Thymus (tissue), 11 donors: ENCODE measurements around the gene RBM19. TPM values are rescaled to one million over a fixed set of nuclear protein-coding genes. Genes with fewer than 3 reads are reported as not detected.

Source experiments
- DNase-seq, 9 donors: peaks; one replicate each; pipeline ENCODE4 v3.0.0-alpha.2; 2013; ENCODE audit warnings: low spot score in 9 of 9, low read depth in 6 of 9, missing footprints in 1 of 9
- H3K27ac ChIP-seq, 2 donors: one replicate each; pipeline ENCODE4 v1.5.1; 2013; ENCODE audit warnings: control low read depth in 1 of 2, low read depth in 1 of 2, low read length in 1 of 2, mild to moderate bottlenecking in 1 of 2, moderate library complexity in 1 of 2
- H3K27me3 ChIP-seq, 2 donors: one replicate each; pipeline ENCODE4 v1.5.1; 2013; ENCODE audit warnings: low read length in 1 of 2; ENCODE audit not compliant: control insufficient read depth in 2 of 2, insufficient read depth in 1 of 2
- H3K36me3 ChIP-seq, 2 donors: one replicate each; pipeline ENCODE4 v1.5.1; 2013; ENCODE audit warnings: low read length in 1 of 2, mild to moderate bottlenecking in 1 of 2, moderate library complexity in 1 of 2; ENCODE audit not compliant: control insufficient read depth in 2 of 2, insufficient read depth in 2 of 2
- H3K4me1 ChIP-seq, 2 donors: one replicate each; pipeline ENCODE4 v1.5.1; 2013; ENCODE audit warnings: low read length in 2 of 2; ENCODE audit not compliant: control insufficient read depth in 2 of 2, insufficient read depth in 2 of 2
- H3K4me3 ChIP-seq, 2 donors: one replicate each; pipeline ENCODE4 v1.5.1; 2013; ENCODE audit warnings: low read length in 2 of 2, control low read depth in 1 of 2, mild to moderate bottlenecking in 1 of 2
- H3K9me3 ChIP-seq, 2 donors: one replicate each; pipeline ENCODE4 v1.5.1; 2013; ENCODE audit warnings: low read length in 1 of 2, mild to moderate bottlenecking in 1 of 2; ENCODE audit not compliant: control insufficient read depth in 2 of 2, insufficient read depth in 1 of 2
- WGBS: extraction: QIAGEN DNeasy Blood & Tissue Kit; methylation state at CpG from one replicate; pipeline ENCODE4 v1.1.7; 2013; 5-methylcytosine and 5-hydroxymethylcytosine counted together
- polyA plus RNA-seq: library from polyadenylated mRNA; stranded (reverse); fragments of 200-250 nt; gene quantifications from one replicate; pipeline ENCODE4 v1.2.3, GENCODE V29; 2013
- total RNA-seq: library from RNA; stranded (reverse); fragments of 120-200 nt; gene quantifications from one replicate; pipeline ENCODE4 v1.2.4, GENCODE V29; 2013
- donor health status: healthy.

The RBM19 gene
- total and polyA plus RNA-seq, 2 donors: 16.0 to 24.2 TPM

DNA sequence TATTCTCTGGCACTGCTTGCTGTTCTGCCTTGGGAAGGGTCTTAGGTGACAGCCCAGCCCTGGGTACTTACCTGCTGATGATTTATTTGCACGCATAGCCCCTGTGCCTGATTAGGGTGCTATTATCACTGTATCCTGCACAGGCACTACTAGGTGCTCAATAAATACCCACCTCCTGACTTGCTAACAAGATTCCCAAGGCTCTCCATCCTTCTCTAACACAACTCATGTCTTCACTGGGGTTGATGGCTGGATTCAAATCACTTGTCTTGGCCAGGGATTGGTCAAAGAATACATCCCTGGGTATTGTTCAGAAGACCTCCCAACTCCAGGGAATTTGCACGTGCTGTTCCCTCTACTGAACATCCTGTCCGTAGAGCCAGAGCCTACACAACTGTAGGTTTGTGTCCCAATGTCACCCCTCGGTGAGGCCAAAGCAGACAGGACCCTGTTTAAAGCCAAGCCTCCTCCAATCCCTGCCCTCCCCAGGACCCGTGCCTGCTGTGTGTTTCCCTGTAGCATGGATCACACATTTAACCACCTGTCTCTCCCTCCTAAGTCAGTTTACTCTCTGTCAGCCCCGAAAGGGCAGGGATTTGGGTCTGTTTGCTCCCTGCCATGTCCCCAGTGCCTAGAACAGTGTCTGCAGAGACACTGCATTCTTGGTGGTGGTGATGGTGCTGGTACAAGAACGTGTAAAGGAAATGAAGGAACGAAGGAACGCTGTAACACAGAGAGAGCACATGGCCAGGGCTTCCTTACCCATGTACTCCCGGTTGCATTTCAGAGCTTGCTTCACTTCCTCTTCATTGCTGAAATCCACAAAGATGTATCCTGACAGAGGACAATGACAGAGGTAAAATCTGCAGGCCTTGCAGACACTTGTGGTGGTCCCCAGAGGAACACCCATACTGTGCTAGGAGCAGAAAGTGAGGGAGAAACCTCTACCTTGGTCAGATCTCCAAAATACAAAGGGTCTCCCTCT is 16.5 kb downstream of the RBM19 start:
- Histone ChIP-seq H3K36me3 (peaks cover 37 to 66% of the 10 kb centered on the region in 2 donors), H3K4me3 (no peak overlapping the region), H3K27ac (no peak overlapping the region), H3K9me3 (no peaks in the 10 kb centered on the region), H3K27me3 (no peaks in the 10 kb centered on the region), H3K4me1 (no peaks in the 10 kb centered on the region)
- no peak for DNase-seq
- 95% methylated on average over 10 of the region's 10 CpGs for WGBS

DNA sequence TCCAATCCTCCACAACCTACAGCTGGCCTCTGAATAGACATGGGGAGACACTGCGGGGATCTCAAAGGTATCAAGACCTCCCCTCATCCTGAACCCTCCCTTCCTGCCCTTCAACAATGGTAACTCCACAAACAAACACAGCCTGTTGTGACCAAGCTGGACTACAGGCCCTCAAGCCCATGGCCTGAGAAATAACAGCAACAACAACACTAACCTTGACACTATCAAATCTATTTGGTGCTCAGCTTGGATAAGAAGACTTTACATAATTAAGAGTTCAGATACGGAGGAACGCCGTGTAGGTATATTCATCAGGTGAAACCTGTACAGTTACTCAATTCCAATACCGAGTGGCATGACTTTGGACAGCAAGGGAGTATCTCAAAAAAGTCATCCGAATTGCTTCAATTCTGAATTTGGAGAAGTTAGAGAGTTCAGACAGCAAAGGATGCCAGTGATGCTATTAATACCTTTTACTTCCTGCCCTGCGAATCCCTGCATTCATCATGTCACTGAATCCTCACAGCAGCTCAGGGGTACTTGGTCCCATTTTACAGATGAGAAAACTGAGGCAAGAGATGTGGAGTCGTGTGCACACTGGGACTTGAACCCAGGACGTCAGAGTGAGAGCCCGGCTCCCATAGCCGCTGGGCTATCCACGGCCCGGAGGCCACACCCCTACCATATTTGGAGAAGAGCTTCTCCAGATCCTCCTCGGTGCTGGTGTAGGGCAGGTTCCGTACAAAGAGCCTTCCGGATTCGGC is 17.8 kb downstream of the RBM19 start:
- H3K4me1 ChIP-seq: no peaks in the 10 kb centered on the region
- no peak overlapping the region for H3K27ac ChIP-seq
- peaks cover 36 to 65% of the 10 kb centered on the region in 2 donors for H3K36me3 ChIP-seq
- H3K4me3 ChIP-seq: no peak overlapping the region
- no peaks in the 10 kb centered on the region for H3K27me3 ChIP-seq
- no peak for DNase-seq
- no peaks in the 10 kb centered on the region for H3K9me3 ChIP-seq
- 92% methylated on average over 17 of the region's 17 CpGs for whole genome bisulfite sequencing

DNA sequence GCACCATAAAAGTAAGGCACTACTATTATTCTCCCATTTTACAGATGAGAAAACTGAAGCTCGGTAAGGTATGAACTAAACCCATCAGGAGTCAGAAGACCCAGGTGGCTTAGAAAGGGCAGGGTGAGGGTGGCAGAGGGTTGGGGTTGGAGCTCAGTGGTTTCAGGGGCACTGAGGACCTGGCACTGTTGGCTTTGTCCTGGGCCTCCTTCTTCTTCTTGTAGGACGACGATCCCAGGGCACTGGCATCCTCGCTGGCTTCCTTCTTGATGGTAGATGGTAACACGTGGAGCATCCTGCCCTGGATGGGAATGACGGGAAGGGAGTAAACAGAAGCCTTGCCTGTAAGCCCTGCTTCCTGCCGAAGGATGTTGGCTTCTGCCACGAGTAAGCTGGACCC is 19.9 kb downstream of the RBM19 start:
- Histone ChIP-seq H3K36me3 (peaks cover 38 to 71% of the 10 kb centered on the region in 2 donors), H3K4me3 (no peak overlapping the region), H3K27ac (no peak overlapping the region), H3K9me3 (no peaks in the 10 kb centered on the region), H3K4me1 (no peaks in the 10 kb centered on the region), H3K27me3 (no peaks in the 10 kb centered on the region)
- WGBS: 98% methylated on average over 8 of the region's 8 CpGs
- DNase-seq: no peak

DNA sequence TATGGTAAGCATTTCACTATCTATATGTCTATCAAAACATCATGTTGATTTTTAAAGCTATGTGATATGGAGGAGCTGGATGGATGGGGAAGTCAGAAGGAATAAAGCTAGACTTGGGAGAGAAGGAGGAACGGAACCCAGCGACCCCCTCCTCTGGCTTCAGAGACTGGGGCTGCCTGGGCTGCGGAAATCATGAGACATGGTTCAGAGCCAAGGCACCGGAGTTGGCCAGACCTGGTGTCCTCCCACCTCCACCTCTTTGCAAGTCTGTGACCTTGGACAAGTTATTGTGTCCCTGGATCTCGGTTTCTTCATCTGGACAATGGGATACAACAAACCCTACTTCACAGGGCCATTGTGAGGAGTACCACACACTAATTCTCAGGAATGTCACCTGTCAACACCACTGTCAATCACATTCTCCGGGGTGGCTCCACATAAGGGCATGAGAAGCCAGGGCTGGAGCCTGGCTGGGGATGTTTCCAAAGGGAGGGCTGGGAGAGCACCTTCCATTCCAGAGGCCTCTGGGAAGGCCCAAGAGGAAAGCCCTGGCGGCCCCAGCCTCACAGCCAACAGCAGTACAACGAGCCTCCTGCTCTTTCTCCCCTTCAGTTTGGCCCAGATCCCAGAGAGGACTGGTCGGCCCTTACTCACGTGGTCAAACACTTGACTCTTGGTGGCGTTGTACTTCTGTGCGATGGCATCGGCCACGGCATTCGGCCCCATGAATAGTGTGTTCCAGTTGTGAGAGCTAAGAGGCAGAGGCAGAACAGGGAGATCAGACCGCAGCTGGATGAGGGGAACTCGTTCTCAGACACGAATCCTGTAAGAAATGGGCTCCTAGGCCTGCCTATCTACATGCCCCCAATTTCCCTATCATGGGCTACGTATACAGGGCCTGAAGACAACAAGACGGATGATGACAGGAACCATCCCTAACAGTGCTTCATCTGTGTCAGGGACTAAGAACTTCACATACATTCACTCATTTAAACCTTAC is 20.7 kb downstream of the RBM19 start:
- DNase-seq: no peak
- Histone ChIP-seq H3K27ac (no peak overlapping the region), H3K27me3 (no peaks in the 10 kb centered on the region), H3K4me1 (no peaks in the 10 kb centered on the region), H3K4me3 (no peak overlapping the region), H3K9me3 (no peaks in the 10 kb centered on the region), H3K36me3 (peaks cover 40 to 68% of the 10 kb centered on the region in 2 donors)
- 96% methylated on average over 20 of the region's 20 CpGs for WGBS

GRCh38 chr12:113942209-113942608 is 23.9 kb downstream of the RBM19 start:
- H3K4me3 ChIP-seq: no peak overlapping the region
- DNase-seq: no peak
- H3K27me3 ChIP-seq: no peaks in the 10 kb centered on the region
- H3K9me3 ChIP-seq: no peaks in the 10 kb centered on the region
- 97% methylated on average over 15 of the region's 15 CpGs for WGBS
- H3K4me1 ChIP-seq: no peaks in the 10 kb centered on the region
- H3K36me3 ChIP-seq: peaks cover 34 to 54% of the 10 kb centered on the region in 2 donors
- H3K27ac ChIP-seq: no peak overlapping the region

- Histone ChIP-seq H3K36me3 (peaks cover 34 to 56% of the 10 kb centered on the region in 2 donors), H3K9me3 (no peaks in the 10 kb centered on the region), H3K27me3 (no peaks in the 10 kb centered on the region), H3K4me3 (no peak overlapping the region), H3K4me1 (no peaks in the 10 kb centered on the region), H3K27ac (no peak overlapping the region)
- no peak for DNase-seq
- WGBS: 95% methylated on average over 1 of the region's 1 CpG
These were observed 25.0 kb downstream of the RBM19 start for GRCh38 chr12:113941208-113941486.

DNA sequence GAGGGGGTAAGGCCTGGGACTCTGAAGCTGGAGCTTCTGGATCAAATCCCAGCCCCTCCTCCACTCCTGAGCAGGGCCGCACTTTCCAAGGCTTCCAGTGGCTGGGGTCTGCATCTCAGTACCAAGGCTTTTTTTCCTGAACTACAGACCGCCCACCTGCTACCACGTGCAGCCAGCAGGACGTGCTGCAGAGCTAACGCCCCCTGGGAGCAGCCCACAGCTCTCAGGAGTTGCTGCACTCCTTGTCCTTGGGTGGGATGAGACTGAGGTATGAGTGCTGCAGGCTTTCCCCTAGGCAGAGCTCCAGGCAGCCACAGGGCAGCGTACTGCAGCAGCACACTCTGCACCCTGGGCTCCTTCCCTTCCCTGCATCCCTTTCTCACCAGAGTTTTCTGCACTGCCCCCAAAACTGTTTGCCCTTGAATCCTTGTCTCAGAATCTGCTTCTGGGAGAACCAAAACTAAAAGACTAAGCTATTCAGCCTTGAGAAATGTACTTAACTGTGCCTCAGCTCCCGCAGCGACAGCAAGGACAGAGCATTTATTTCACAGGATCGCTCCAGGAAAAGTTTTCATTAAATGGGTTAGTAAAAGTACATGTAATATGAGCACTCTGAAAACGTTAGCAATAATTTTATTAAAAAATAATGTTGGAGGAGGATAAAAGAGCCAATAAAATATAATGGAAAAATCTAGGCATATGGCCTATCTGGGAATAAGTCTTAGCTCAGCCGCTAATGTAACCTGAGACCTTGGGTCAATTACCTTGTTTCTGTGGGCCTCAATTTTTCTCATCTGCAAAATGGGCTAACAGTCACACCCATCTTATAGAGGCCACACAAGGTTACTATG is 25.5 kb downstream of the RBM19 start:
- no peaks in the 10 kb centered on the region for H3K9me3 ChIP-seq
- no peak overlapping the region for H3K27ac ChIP-seq
- DNase-seq: no peak
- 96% methylated on average over 11 of the region's 11 CpGs for WGBS
- no peak overlapping the region for H3K4me3 ChIP-seq
- peaks cover 33 to 52% of the 10 kb centered on the region in 2 donors for H3K36me3 ChIP-seq
- no peaks in the 10 kb centered on the region for H3K27me3 ChIP-seq
- H3K4me1 ChIP-seq: no peaks in the 10 kb centered on the region

DNA sequence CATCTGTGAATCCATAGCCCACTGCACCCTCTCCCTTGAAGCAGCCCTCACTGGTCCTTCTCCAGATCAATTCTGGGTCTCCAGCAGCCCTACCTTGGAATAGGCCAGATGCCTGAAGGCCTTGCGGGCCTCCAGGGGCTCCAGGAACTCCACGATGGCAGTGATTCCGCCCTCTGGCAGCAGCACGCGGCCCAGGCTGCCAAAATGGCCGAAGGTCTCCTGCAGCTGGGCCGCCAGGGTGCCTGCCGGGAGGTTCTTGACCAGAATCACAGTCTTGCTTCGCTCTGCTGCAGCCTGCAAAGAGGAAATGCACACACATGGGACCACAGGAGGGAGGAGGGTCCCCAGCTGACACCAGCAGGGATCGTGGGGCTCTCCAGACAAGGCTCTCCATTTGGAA is 26.3 kb downstream of the RBM19 start:
- H3K4me1 ChIP-seq: no peaks in the 10 kb centered on the region
- H3K36me3 ChIP-seq: peaks cover 27 to 45% of the 10 kb centered on the region in 2 donors
- no peaks in the 10 kb centered on the region for H3K9me3 ChIP-seq
- DNase-seq: no peak
- no peaks in the 10 kb centered on the region for H3K27me3 ChIP-seq
- no peak overlapping the region for H3K27ac ChIP-seq
- WGBS: 96% methylated on average over 10 of the region's 10 CpGs
- no peak overlapping the region for H3K4me3 ChIP-seq
